ENCODE results near the gene F12.

The F12 gene

DNA sequence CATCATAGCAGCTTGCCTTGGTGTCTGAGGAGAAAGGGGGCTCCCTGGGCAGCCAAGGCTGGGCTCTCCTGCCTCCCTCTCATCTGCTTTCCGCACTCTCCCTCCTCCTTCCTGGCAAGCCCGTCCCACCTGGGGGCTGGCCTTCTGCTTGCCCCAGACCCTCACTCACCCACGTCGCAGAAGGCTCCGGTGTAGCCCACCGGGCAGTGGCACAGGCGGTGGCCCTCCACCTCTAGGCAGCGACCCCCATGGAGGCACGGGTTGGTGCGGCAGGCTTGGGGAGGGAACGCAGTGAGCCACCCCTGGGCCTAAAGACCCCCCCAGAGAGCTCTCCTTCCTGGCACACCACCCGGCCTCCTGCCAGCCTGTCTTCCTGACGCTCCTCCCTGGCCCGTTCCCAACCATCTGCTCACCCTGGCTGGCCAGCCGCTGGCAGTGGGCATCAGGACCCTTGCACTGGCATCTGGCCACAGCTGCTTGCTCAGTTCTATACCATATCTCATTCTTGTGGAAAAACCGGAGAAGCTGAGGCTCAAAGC lies 4.7 kb downstream of the F12 start:
- Histone ChIP-seq H3K4me3 (replicated peaks; ENCODE audit: insufficient read depth, low read length) (peak overlapping the region; percentile 50), H3K27me3 (ENCODE audit: insufficient read depth, poor library complexity, severe bottlenecking) (no peaks in the 10 kb centered on the region), H3K27ac (replicated peaks) (peak overlapping the region; percentile 75)
- no peak for DNase-seq (ENCODE audit: low read depth in 1 of 2, low spot score in 1 of 2)
- TF ChIP-seq, protein P1, sequence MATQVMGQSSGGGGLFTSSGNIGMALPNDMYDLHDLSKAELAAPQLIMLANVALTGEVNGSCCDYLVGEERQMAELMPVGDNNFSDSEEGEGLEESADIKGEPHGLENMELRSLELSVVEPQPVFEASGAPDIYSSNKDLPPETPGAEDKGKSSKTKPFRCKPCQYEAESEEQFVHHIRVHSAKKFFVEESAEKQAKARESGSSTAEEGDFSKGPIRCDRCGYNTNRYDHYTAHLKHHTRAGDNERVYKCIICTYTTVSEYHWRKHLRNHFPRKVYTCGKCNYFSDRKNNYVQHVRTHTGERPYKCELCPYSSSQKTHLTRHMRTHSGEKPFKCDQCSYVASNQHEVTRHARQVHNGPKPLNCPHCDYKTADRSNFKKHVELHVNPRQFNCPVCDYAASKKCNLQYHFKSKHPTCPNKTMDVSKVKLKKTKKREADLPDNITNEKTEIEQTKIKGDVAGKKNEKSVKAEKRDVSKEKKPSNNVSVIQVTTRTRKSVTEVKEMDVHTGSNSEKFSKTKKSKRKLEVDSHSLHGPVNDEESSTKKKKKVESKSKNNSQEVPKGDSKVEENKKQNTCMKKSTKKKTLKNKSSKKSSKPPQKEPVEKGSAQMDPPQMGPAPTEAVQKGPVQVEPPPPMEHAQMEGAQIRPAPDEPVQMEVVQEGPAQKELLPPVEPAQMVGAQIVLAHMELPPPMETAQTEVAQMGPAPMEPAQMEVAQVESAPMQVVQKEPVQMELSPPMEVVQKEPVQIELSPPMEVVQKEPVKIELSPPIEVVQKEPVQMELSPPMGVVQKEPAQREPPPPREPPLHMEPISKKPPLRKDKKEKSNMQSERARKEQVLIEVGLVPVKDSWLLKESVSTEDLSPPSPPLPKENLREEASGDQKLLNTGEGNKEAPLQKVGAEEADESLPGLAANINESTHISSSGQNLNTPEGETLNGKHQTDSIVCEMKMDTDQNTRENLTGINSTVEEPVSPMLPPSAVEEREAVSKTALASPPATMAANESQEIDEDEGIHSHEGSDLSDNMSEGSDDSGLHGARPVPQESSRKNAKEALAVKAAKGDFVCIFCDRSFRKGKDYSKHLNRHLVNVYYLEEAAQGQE (IDR thresholded peaks at IDR 0.05; ENCODE audit: insufficient replicate concordance, low read depth) = no peak
- TF ChIP-seq, protein P2, sequence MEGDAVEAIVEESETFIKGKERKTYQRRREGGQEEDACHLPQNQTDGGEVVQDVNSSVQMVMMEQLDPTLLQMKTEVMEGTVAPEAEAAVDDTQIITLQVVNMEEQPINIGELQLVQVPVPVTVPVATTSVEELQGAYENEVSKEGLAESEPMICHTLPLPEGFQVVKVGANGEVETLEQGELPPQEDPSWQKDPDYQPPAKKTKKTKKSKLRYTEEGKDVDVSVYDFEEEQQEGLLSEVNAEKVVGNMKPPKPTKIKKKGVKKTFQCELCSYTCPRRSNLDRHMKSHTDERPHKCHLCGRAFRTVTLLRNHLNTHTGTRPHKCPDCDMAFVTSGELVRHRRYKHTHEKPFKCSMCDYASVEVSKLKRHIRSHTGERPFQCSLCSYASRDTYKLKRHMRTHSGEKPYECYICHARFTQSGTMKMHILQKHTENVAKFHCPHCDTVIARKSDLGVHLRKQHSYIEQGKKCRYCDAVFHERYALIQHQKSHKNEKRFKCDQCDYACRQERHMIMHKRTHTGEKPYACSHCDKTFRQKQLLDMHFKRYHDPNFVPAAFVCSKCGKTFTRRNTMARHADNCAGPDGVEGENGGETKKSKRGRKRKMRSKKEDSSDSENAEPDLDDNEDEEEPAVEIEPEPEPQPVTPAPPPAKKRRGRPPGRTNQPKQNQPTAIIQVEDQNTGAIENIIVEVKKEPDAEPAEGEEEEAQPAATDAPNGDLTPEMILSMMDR (IDR thresholded peaks at IDR 0.05; ENCODE audit: insufficient read depth, low read length) = no peak
- TF ChIP-seq SPI1 (IDR thresholded peaks at IDR 0.05; ENCODE audit: borderline replicate concordance, low read depth) = no peak
- TF ChIP-seq GABPA (IDR thresholded peaks at IDR 0.05; ENCODE audit: low read depth) = no peak
- no peak for TF ChIP-seq POLR2AphosphoS5 (IDR thresholded peaks at IDR 0.05; ENCODE audit: low read depth)

DNA sequence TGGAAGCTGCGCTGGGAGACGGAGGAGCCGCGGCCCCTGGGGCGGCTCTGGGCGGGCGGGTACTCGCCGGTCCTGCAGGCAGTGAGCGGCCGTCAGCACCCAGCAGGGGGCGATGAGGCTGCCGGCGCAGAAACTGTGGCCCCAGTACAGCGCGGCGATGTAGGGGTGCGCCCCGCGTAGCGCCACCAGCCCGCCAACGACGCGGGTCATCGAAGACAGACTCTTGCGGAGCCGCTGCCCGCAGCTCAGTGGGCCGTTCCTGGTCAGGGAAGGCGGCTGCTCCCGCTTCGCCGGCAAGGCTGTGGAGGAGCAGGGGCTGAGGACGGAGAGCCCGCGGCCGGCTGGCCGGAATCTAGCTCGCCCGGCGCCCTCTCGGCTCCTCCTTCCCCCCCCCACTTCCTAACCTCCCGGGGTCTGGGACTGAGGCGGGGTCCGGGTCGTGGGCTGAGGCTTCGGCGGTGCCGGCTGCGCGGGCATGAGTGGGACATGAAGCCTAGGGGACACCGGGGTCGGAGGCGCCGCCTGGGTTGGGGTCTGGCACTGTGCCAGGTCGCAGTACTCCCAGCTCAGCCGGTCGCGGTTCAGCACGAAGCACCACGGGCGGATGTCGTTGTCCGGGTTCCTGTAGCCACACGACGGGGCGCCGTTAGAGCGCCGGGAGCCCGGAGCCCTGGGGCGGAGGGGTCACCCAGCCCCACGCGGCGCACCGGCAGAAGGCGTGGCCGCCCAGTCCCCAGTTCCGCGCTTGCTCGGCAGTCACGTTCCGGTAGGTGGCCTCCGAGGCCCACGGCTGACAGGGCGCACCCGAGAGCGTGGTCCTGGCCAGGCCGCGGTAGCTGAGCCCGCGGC lies 5.3 kb downstream of the F12 start:
- Histone ChIP-seq H3K4me3 (replicated peaks; ENCODE audit: insufficient read depth, low read length) (peak overlapping the region; percentile 50), H3K27ac (replicated peaks) (peak overlapping the region; percentile 75), H3K27me3 (ENCODE audit: insufficient read depth, poor library complexity, severe bottlenecking) (no peaks in the 10 kb centered on the region)
- DNase-seq (ENCODE audit: low read depth in 1 of 2, low spot score in 1 of 2) = peak; percentile 85 to 93
- TF ChIP-seq POLR2AphosphoS5 (IDR thresholded peaks at IDR 0.05; ENCODE audit: low read depth) (peak; percentile 22; the same call in 1 of the 2 replicates), SPI1 (IDR thresholded peaks at IDR 0.05; ENCODE audit: borderline replicate concordance, low read depth) (0 out of 2 replicates have a peak, but pooled peaks have one; percentile 1), GABPA (IDR thresholded peaks at IDR 0.05; ENCODE audit: low read depth) (no peak)
- TF ChIP-seq, protein P2 (IDR thresholded peaks at IDR 0.05; ENCODE audit: insufficient read depth, low read length) = peak; percentile 59
- TF ChIP-seq, protein P1 (IDR thresholded peaks at IDR 0.05; ENCODE audit: insufficient replicate concordance, low read depth) = no peak

DNA sequence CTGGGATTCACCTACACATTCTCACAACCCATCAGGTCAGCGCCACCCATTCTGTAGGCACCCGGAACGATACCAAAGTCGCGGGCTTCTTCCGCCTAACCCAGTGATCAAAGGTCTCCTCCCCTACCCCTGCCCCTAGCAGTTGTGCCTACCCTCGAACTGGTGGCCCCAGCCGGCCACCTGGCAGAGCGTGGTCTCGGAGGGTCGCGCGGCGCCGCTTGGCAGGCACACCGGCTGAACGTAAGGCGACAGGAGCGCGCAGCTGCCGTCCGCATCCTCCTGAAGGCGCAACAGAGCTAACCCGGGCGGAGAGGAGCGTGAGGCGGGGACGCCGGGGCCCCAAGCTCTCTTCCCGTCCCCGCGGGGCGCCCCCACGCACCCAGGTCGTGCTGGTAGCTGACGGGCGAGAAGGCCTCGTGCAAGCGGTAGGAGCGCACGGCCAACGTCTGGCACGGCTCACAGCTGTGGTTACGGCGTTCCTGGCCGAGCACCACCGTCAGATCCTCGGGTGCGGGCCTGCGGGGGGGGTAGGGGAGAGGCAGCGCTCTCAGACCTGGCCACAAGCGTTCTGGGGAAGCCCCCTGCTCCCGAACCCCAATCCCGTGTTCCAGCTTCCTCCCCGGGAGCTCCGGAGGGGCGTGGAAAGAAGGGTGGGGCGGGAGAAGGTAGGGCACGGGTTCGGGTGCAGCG lies 6.1 kb downstream of the F12 start:
- peak overlapping the region; percentile 75 for H3K27ac ChIP-seq (replicated peaks)
- H3K4me3 ChIP-seq (replicated peaks; ENCODE audit: insufficient read depth, low read length) = peak overlapping the region; percentile 50
- DNase-seq (ENCODE audit: low read depth in 1 of 2, low spot score in 1 of 2) = peak; percentile 67 to 71
- no peaks in the 10 kb centered on the region for H3K27me3 ChIP-seq (ENCODE audit: insufficient read depth, poor library complexity, severe bottlenecking)
- TF ChIP-seq, protein P1 (IDR thresholded peaks at IDR 0.05; ENCODE audit: insufficient replicate concordance, low read depth) = no peak
- TF ChIP-seq POLR2AphosphoS5 (IDR thresholded peaks at IDR 0.05; ENCODE audit: low read depth) = peak; percentile 33; the same call in 1 of the 2 replicates
- TF ChIP-seq, protein P2 (IDR thresholded peaks at IDR 0.05; ENCODE audit: insufficient read depth, low read length) = no peak

Measured in HL-60 (cell line).